CMK (cell line): ENCODE results near the gene NLRP1.

ENCODE experiments used
- DNase-seq: peaks from one replicate; pipeline ENCODE4 v3.0.0-alpha.2; 2010; ENCODE audit warnings: low read depth

Gene NLRP1

GRCh38 chr17:5557485-5557884 lies 26.8 kb downstream of the NLRP1 start:
- DNase-seq: no peak

- DNase-seq: no peak
These were observed 29.1 kb downstream of the NLRP1 start for GRCh38 chr17:5555254-5555653.

- no peak for DNase-seq
These were observed 30.8 kb downstream of the NLRP1 start for GRCh38 chr17:5553479-5553878.

- DNase-seq: no peak
These were observed 31.5 kb downstream of the NLRP1 start for GRCh38 chr17:5552841-5553240.

- no peak for DNase-seq
These were observed 39.0 kb downstream of the NLRP1 start for GRCh38 chr17:5545051-5545987.

- DNase-seq: no peak
These were observed 40.2 kb downstream of the NLRP1 start for GRCh38 chr17:5544115-5544514.

- DNase-seq: no peak
These were observed 42.6 kb downstream of the NLRP1 start for GRCh38 chr17:5541610-5542202.

- DNase-seq: no peak
These were observed 44.0 kb downstream of the NLRP1 start for GRCh38 chr17:5540321-5540720.

GRCh38 chr17:5539286-5539685 lies 45.0 kb downstream of the NLRP1 start:
- no peak for DNase-seq

GRCh38 chr17:5536866-5537650 lies 47.3 kb downstream of the NLRP1 start:
- no peak for DNase-seq

GRCh38 chr17:5535436-5535835 lies 48.9 kb downstream of the NLRP1 start:
- DNase-seq: no peak

- no peak for DNase-seq
These were observed 50.6 kb downstream of the NLRP1 start for GRCh38 chr17:5533486-5534315.

- no peak for DNase-seq
These were observed 51.7 kb downstream of the NLRP1 start for GRCh38 chr17:5532581-5532980.

GRCh38 chr17:5531085-5531418 lies 53.3 kb downstream of the NLRP1 start:
- no peak for DNase-seq

- no peak for DNase-seq
These were observed 53.8 kb downstream of the NLRP1 start for GRCh38 chr17:5530265-5531084.

- no peak for DNase-seq
These were observed 56.6 kb downstream of the NLRP1 start for GRCh38 chr17:5527601-5528250.

GRCh38 chr17:5526821-5527598 lies 57.3 kb downstream of the NLRP1 start:
- no peak for DNase-seq

- DNase-seq: no peak
These were observed 61.1 kb downstream of the NLRP1 start for GRCh38 chr17:5523249-5523648.

GRCh38 chr17:5522476-5522875 lies 61.8 kb downstream of the NLRP1 start:
- no peak for DNase-seq
